SH-SY5Y (cell line): ENCODE results near the gene ATP2A1.

ENCODE experiments used
- GATA2 ChIP-seq: IDR thresholded peaks from 2 replicates; pipeline ENCODE4 v1.6.1; 2011; ENCODE audit warnings: mild to moderate bottlenecking, low read depth, low read length
- GATA3 ChIP-seq: IDR thresholded peaks from 2 replicates; pipeline ENCODE4 v1.6.1; 2011; ENCODE audit warnings: low read depth, mild to moderate bottlenecking, low read length, moderate library complexity

- no peak for TF ChIP-seq GATA2
- no peak for TF ChIP-seq GATA3
Measured at GRCh38 chr16:28900601-28901000, 22.3 kb downstream of the ATP2A1 start.
